ENCODE results near the gene ROPN1L.
A peak's percentile ranks its signal among the peaks of the same experiment; 100 is the strongest.

Gene ROPN1L

DNA sequence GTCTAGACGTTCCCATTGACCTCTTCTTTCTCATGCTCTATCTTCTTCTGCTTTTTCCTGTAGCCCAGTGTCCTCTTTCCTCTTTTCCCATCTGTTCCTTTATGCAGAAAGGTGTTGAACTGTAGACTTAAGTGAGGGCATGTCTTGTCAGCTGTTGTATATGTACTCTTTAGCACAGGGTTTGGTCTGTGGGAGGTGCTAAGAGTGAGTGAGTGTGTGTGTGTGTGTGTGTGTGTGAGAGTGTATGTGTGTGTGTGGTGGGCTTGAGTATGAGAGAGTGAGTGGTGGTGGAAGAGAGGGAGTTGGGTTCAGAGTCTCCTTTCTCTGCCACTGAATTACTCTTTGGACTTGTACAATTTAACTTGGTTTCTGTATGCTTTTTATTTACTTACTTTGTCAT is 10.3 kb upstream of the ROPN1L start:
- DNase-seq = no peak

DNA sequence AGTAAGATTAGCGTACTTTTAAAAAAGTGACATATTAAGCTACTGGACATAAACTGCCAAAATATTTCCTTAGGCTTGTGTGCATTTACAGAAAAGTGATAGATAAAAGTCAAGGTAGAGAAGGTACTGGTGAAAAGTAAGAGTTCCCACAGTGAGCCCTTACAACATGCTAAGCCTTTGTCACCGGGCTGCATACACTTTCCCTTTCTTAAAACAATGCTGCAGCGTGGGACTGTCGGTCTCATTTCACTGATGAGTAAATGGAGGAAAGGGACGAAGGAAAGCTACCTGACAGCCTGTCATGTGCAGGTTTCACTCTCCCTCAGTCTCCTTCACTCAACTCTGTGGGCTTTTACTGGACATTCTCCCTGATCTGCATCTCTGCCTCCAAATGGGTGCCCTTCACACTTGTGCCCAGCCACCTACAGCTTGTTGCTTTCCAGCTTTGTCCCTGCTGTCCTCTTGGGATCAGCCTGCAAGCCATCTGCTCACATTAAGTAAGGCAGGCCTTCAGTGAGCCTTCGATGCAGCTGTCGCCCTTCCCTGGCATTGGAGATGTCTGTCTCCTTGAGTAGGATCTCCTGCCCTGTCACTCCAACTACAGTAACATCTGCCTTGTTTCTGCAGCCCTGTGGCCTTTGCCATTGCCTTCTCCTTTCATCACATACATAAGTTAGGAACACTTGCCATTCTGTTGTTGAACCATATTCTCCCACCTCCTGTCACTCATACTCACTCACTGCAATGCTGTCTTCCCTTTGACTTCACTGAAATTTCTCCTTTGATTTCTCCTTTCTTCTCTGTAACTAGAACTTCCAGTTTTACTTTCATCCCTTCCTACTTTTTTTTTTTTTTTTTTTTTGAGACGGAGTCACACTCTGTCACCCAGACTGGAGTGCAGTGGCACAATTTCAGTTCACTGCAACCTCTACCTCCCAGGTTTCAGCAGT is 9.3 kb upstream of the ROPN1L start:
- DNase-seq = no peak

DNA sequence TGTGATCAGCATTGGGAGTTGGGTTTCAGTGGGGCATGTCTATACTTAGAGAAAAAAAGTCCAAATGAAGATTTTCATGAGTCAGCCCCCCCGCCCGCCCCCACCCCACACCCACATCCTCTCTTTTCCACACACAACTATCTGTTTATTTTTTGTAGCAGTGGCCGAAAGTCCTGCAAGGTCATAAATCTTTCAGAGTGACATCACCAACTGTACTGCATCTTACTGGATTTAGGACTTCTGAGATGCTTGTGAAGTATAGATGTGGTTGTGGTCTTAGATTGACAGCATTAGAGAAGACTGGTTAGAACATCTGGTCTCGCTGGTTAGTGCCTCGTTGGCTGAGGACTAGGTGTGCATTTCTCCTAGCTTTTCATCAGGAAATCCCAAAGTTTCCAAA is 7.3 kb upstream of the ROPN1L start:
- DNase-seq = no peak

DNA sequence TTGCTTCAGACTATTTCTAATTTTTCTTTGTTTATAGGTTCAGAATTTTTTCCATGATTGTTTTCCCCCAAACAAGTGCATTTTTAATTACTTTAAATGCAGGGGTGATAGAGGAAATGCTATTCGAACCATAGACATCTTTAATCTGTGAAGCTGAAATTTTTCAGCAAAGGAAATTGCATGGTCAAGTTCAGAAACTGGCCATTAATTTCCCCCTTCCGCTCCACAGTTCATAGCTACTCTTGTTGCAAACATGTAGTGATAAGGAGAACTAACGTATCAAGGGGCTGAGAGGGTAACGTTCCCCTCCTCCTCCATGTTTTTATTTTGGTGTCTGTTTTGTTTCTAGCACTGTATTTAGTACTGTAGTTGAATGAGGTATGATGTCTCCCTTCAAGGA is 3.4 kb upstream of the ROPN1L start:
- no peak for DNase-seq

DNA sequence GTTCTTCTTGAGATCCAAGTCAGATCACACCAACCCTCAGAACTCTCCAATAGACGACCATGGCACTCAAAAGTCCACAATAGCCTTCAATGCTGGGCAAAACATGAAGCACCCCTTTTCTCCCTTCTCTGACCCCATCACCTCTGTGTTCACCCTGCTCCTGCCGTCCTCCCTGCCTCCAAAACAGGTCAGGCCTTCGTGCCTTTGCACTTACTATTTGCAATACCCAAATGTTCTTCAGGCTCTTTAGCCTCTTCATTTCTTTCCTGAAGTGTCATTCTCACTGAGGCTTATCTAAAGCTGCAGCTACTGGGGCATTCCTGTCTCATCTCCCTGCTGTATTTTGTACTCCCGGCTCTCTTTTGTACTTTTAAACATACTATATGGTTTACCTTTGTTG is 2.0 kb upstream of the ROPN1L start:
- no peak for DNase-seq

DNA sequence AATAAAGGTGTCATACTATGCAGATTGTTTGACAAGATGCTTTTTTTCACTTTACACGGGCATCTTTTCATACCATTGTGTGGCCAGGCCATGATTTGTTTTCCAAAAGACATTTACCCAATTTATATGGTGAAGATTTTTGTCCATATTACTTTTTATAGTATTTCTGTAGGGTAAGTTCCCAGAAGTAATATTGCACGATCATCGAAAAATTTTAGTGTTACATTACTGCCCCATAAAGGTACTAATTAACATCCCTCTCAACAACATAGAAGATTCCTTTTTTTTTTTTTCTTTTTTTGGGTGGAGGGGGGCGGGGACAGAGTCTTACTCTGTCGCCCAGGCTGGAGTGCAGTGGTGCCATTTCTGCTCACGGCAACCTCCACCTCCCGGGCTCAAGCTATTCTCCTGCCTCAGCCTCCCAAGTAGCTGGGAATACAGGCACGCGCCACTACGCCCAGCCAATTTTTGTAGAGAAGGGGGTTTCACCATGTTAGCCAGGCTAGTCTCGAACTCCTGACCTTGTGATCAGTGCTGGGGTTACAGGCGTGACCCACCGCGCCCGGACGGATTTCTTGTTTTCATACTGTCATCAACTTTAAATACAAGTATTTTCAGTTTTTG is 1.2 kb upstream of the ROPN1L start:
- DNase-seq = no peak

DNA sequence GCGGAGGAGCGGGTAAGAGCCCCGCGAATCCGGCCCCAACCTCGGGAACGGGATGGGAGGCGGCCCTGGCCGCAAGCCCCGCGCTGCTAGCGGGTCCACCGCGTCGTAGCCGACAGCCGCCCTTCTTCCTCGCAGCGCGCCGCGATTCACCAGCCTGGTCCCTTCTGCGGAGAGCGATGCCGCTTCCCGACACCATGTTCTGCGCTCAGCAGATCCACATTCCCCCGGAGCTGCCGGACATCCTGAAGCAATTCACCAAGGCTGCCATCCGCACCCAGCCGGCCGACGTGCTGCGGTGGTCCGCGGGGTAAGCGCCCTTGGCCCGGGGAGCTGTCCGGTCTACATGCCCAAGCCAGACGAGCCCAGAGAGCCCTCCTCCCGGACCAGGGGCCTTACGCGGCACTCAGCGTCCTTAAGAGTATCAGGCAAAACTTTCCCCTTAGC is 335 bp downstream of the ROPN1L start:
- peak; percentile 72 for DNase-seq

DNA sequence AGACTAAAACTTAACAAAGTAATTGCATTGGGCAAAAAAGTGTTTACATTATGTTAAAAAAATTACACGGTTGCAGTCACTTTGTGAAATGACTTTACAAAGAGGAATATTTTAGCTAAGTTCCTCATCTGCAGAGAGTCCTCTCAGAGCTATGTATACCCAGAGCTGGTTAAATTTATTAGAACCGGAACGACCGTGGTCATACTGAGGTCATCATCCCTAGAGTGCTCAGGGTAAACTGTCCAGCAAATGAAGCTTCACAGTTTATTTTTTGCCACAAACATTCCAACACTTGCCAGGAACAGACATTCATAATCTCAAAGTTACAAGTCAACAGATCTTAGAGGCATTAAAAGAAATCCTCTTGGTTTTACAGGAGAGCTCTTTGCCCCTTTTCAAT is 897 bp downstream of the ROPN1L start:
- no peak for DNase-seq

DNA sequence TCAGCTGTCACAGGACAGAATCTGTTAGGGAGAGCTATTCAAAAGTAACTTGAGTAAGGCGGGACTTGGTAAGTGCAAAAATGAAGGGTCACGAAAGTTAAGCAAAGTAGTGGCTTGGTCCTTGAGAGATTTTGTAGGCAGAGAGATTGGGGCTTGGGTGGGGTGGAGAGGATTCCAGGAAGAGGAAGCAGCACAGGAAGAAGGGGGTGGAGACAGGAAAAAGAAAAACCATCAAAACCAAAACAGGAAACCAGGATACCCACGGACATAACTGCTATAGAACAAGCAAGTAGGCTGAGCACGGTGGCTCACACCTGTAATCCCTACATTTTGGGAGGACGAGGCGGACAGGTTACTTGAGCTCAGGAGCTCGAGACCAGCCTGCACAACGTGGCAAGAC is 3.7 kb downstream of the ROPN1L start:
- no peak for DNase-seq

DNA sequence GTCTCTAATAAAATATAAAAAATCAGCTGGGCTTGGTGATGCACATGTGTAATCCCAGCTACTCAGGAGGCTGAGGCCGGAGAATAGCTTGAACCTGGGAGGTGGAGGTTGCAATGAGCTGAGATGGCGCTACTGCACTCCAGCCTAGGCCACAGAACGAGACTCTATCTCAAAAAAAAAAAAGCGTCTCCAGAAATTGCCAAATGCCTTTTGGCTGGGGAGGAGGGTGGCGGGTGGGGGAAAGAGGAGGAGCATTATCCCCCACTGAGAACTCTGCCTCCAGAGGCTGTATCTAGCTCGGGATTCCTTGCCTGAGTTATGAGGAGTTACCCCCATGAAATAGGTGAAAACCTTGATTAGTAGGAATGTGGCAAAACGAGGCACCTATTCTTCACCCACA is 4.8 kb downstream of the ROPN1L start:
- DNase-seq = no peak

DNA sequence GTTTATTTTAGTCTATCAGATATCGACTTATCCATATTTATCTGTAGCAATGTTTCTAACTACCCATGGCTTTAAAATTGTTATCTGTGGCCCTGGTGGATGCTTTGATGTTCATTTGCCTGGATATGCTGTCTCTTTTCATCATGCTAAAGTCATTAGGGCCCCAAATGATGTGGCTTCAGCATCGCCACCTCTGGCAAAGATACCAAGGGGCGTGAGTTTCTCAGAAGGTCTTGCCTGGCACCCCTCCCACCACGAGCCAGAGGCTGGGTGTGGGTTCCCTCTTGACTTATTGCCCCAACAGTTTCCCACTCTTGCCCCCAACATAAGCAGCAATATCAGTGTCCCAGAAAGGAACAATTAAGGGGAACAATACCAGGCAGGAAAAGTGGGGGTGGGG is 5.4 kb downstream of the ROPN1L start:
- no peak for DNase-seq

DNA sequence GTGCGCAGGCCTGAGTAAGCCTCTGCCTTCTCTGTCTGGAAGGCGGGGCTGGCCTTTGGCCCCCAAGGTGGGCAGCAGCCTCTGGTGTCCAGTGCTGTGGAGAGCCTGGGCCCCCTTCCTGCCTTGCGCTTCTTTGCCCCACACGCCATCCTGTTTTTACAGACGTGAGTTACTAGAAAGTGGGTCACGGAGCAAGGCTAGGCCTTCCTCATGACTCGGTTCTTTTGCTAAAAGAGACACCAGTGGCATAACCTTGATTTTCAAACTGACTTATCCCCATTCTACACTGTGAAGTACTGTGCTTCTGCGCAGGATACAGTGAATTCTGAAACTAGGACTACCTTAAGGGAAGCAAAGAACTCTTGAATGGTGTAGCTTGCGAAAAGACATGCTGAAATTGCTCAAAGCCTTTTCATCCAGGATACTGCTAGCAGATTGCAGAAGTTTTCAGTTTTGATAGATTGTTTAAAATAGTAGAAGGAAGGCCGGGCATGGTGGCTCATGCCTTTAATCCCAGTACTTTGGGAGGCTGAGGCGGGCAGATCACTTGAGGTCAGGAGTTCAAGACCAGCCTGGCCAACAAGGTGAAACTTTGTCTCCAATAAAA is 7.2 kb downstream of the ROPN1L start:
- DNase-seq = no peak

DNA sequence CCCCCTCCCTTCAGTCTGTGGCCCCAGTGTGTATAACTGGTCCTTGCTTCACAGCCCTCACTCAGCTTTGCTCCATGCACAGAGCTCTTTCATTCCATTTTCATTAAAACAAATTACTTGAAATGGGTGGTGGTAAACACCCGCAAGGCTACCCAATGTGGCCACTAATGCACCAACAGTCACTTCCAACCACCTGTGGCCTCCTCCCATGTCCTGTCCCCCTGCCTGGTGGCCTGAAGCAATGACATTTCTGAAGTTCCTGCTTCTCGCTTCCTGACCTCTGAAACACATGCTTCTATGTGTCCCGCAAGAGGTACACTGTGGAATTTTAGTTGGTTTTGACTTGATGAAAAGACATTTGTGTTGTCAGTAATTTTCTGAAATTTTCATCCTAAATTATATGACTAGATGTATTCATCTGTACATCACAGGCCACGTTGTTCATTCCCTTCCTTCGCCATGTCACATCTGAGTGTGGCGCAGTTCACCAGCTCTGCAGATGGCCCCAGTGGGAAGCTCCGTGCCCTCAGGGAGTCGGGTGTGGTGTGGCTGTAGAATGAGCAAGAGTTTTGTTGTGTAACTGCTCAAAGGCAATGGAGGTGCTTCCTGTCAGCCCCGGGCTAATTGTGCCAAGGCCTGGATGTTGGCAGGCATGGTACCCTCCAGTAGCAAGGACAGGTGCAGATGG is 9.6 kb downstream of the ROPN1L start:
- no peak for DNase-seq

DNA sequence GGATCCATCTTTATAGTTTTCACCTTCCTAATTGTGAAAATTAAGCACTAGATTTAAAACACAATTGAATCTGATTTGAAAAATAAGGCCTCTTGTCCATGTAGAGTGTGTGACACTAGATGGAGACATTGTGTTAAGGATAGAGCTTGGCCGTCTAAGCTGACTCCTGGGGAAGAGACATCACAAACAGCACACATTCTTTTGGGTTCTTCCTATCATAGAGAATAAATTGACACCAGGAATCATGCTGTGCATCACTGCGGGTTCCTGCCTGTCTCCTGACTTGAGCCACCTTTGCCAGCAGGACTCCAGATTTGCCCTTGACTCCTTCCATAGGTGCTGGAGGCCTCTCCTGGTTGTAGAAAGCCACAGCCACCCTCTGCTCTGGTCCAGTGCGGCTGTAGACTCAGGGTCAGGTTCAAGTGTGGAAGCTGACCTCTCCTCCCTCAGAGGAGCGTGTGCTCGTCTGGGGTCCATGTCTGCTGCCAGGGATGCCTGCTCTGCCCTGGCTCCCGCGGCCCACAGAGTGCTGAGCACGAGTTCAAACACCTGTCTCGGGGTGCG is 11.2 kb downstream of the ROPN1L start:
- DNase-seq = peak; percentile 22

DNA sequence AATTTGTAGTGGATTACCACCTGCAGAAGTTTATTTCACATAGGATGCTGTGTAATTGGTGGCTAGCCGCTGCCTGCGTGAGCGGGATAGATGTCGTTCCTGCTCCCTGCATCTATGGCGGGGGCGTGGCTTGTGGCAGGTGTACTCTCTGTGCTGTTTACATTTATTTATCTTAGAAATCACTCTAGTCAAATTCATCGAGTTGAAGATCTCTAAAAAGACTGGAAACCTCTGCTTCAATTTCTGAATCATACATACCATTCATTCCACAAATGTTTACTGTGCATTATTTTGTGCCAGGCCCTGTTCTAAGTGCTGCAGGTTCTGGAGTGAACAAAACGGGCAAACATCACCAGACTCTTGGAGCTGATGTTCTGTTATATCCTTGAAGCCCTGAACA is 11.9 kb downstream of the ROPN1L start:
- DNase-seq = no peak

DNA sequence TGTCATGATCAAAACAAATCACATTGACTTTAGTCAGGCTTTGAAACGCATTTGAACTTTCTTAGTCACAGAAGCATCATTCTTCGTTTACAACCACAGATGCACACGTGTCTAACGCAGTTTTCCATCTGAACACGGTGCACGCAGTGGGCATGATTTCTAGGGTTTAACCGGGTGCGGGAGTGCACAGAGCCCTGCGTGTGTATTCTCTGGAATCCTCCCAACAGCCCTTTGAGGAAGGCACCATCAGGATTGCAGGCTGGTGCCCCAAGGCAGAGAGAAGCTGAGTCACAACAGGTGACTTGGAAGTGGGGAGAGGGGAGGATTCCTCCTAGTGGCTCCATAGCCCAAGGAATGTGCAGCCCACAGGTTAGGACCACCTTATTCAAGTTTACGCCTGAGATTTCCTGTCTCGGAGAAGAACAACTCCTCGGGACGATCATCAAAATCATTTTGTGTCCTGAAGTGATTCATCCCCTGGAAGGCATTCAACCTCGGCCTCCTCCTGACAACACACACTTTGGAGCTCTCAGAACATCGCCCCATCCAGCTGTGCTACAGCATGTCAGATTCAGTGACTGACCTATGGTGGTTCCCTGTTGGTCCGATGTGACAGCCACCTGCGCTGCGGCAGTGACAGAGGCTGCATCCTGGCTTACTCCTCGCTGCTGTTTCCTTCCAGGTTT is 13.1 kb downstream of the ROPN1L start:
- no peak for DNase-seq

DNA sequence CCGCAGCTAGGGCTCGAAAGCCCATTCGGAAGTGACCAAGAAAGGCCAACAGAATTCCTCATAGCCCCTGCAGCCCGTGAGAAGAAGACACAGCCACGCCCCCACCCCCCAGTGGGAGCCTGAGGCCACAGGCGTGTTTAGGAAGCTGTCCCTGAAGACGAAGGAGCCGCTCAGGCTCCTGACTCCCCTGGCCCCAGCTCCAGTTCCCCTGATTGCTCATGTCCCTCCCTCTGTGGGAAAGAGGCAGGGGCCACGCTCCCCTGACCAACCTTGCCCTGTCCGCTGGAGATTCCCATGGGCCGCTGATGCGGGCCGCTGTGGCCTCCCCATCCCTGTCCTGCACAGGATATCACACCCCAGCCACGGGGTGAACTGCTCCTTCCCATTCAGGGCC is 13.6 kb downstream of the ROPN1L start:
- no peak for DNase-seq

DNA sequence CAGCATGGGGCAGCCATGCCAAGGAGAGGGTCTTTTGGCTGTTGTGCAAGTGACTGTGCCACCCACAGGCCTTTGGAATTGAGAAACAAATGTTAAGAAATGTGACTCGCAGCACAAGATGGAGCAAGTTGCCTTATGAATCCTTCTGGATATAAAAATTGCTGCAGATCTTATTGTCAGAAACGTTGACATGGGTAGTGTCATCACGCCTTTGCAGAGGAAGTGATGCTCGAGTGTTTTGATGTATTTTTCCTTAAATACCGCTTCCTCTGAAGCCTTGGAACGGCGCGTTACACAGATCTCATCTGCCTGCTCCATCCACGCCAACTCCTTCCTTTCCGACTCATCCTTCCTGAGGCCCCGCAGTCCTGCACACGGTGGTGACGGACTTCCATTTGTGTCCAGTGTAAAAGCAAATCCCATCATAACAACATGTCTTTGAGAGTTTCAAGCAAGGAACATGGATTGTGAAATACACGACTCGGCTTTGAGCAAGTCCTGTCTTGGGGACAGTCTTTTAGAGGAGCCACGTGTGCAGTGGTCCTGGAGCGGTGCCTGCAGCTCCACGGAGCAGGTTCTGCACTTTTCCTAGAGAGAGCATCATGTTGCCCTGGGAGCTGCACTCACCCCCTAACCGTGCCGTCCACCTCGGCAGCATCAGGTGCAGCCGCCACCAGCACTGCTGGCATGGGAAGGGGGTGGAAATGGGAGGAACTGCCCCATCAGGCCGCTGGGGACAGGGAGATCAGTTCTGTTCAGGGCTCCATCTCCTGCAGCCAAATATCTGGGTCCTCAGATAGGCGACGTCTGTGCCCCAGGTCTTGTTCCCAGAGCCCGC is 15.1 kb downstream of the ROPN1L start:
- DNase-seq = no peak

DNA sequence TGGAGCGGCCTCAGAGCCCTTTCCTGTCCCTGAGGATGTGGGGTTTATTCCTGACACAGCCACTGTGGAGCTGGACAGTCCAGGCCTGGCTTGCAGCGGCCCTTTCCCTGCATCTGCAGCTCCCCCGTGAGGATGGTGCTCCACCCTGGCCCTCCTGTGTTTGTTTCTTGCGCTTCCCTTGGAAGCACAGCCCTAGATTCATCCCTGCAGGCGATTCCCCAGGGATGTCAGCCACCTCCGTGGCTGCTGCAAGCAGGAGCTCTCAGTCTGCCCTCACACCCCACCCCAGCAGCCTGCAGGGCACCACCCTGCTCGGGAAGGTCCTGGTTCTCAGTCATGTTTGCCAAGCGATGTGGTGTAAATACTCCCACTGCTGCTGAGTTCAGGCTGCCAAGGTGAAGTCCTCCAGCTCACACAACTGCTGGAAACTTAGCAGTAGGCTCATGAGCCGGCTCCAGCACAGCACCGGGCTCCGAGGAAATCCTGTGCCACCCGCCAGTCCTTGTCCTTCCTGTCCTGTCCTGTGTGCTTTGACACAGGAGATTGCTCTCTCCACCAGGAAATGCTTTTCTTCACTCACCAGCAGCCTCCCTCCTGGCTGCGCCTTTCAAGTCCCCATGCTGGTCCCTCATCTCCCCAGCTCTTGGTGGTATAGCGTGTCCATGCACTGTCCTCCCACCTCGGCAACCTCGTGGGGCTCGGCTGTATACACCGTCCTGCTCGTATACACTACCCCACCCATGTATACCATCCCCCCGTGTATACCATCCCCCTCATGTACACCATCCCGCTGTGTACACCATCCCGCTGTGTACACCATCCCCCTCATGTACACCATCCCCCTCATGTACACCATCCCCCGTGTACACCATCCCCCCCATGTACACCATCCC is 16.2 kb downstream of the ROPN1L start:
- no peak for DNase-seq
